ENCODE results near the gene ANKRD29.

ANKRD29 gene, protein sequence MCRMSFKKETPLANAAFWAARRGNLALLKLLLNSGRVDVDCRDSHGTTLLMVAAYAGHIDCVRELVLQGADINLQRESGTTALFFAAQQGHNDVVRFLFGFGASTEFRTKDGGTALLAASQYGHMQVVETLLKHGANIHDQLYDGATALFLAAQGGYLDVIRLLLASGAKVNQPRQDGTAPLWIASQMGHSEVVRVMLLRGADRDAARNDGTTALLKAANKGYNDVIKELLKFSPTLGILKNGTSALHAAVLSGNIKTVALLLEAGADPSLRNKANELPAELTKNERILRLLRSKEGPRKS

DNA sequence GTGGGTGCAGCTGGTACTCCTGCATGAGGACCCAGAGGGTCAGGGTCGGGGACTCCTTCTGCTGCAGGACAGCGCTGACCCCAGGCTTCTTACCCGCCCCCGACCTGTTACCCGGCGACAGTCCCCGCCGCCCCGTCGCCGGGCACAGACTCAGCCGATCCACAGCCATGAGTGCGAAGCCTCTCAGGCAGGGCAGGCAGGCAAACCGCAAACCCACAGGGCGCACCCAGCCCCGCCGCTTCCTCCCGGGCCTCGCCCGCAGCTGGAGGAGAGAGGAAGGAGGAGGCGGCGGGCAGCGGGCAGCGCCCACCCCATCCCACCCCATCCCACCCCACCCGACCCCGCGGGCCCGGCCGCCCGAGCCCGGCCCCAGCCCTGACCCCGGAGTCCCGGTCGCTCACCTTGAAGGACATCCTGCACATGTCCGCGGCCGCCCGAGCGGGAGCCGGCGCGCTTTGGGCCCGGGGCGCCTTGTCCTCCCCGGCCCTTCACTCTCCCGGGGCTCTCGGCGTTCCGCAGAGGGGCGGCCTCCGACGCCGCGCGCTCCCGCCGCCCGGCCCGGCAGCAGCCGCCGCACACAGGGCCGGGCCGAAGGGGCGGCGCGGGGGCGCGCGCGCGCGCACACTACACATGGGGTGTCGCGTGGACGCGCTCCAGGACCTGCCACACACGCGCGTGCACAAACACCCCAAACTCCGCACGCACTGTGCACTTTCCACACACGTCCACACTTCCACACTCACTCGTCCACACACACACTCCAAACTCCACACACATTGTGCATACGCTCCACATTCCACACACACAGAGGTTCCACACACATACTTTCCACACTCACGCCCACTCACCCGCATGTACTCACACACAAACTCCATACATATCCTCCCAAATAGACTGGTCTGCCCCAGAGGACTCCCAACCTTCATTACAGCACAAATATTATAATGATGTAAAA, at the start of gene ANKRD29:
ANKRD29 (minus strand) TSS at position 603 of the 955 bp plus-strand sequence; CDS start at position 422, 181 bp downstream.
- DNase-seq (ENCODE audit: low read depth, low spot score): no peak

DNA sequence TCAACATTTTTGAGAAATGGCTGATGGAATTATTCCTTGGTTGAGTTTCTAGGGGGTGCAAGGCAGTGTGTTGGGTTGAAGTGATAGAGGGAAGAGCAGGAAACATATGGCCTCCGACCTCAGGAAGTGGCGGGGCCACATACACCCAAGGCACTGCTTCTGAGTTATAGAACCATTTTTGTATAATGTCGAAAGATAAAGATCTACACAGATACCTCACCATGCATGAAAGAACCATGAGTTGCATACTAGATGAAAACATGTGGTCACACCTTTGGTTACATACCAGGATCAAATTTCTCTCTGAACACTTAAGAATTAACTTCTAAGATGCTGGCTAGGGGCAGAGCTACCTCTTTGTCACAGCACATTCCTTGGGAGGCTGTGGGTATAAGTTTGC, 49.7 kb upstream of the ANKRD29 start:
- no peak for DNase-seq (ENCODE audit: low read depth, low spot score)

GRCh38 chr18:23711426-23711825, 48.7 kb upstream of the ANKRD29 start:
- no peak for DNase-seq (ENCODE audit: low read depth, low spot score)

GRCh38 chr18:23710946-23711345, 48.2 kb upstream of the ANKRD29 start:
- no peak for DNase-seq (ENCODE audit: low read depth, low spot score)

- no peak for DNase-seq (ENCODE audit: low read depth, low spot score)
Observed at GRCh38 chr18:23710068-23710527, 47.4 kb upstream of the ANKRD29 start.

GRCh38 chr18:23706971-23707640, 44.4 kb upstream of the ANKRD29 start:
- DNase-seq (ENCODE audit: low read depth, low spot score): no peak

- DNase-seq (ENCODE audit: low read depth, low spot score): no peak
Observed at GRCh38 chr18:23704806-23705205, 42.1 kb upstream of the ANKRD29 start.

DNA sequence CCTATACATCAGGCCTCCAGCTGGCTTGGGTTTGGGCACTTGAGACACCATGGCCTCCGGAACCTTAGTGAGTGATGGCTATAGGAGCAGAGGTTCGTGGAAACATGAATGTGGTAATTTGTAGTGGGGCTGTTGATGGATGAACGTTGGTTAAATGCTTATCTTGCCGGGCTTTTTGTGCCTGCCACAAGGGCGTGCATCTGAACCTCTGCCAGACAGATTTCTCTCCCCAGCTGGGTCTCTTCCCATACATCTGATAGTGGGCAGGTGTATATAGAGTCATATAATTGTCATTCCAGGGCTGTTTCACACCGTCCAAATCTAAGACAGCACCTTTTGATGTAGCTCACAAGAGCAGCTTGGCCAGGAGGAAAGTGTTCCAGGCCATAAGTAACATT, 41.3 kb upstream of the ANKRD29 start:
- no peak for DNase-seq (ENCODE audit: low read depth, low spot score)

DNA sequence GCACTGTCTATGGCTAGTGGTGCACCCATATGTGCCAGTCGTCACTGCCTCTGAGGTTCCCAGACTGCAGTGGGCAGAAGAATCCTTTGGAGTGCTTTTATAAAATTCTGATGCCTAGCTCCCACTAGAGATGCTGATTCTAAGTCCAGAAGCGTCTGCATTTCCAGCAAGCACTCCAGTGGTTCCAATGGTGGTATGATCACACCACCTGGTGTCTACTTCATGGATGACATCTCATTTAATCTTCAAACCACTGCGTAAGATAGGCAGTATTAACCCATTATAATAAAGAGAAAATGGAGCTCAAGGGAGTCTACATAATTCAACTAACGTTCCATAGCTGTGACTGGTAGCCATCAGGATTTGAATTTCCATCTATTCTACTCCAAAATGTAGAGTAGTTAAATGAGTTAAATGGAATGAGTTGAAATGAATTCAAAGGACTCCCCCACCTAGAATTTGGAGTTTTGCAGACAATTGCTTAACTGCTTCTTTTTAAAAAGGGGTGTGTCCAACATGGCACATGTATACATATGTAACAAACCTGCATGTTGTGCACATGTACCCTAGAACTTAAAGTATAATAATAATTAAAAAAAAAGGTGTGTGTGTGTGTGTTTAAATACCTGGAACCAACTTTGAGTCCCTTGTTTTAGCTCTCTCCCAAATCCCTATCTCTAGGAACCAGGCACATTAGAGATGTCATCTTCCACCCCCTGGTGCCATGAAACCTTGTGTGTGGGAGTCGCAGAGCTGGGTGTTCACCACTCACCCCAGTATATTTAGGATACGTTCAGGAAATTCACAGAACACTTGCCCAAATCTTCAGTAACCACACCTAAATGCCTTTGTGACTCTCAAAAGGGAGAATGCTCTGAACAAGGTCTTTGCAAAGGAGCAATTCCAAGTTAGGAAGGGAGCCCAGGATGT, 40.6 kb upstream of the ANKRD29 start:
- peak; percentile 53 for DNase-seq (ENCODE audit: low read depth, low spot score)

DNA sequence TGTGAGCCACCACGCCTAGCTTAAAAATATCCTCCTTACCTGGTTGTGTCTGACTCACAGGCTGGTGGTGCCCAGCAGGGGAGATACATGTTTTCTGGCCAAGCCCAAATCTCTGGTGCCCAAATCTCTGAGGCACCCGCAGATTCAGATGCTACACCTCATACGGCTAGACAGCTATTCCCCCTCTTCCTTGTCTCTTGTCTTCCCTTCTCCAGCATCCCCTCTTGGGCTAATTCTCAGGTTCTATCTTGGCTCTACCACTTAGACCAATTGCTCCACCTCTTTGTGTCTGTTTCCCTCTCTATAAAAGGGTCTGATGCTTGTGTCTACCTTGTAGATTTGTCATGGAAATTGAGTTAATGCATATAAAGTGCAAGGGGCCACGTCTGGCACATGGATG, 39.9 kb upstream of the ANKRD29 start:
- no peak for DNase-seq (ENCODE audit: low read depth, low spot score)

- no peak for DNase-seq (ENCODE audit: low read depth, low spot score)
Observed at GRCh38 chr18:23701544-23702064, 38.9 kb upstream of the ANKRD29 start.

DNA sequence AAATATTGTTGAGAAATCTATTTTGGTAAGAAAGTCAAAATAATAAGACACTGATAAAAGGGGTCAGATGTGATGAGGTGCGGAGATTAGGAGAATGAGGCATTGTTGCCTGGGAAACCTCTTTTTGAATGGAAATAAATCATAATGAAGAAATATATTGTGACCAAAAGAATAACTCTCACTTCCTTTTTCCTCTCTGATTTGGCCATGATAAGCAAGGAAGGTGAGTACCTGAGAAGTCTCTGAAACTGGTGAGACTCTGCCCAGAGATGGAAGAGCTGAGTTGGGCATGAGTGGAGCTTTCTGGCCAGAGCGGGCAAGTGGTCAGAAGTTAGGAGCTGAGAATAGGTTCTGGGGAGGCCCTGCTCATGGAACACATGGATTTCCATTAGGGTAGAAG, 38.3 kb upstream of the ANKRD29 start:
- no peak for DNase-seq (ENCODE audit: low read depth, low spot score)

- no peak for DNase-seq (ENCODE audit: low read depth, low spot score)
Observed at GRCh38 chr18:23694637-23695430, 32.1 kb upstream of the ANKRD29 start.

DNA sequence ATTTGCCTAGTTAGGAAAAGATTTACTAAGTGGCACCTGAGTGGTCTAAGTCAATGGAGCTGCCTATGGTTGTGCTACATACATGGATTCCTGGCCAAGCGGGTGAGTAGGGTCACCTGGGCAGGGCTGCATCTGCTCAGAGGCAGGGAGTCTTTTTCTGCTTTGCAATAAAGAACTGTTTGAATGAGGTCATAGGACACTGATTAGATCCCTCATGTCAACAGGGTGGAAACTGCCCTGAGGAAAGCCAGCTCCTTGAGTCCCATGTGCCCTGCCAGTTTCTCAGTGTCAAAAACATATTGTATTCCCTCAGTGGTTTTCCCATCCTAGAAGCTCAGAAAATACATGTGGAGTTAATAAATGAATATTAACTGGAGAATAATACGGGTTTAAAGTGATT, 31.1 kb upstream of the ANKRD29 start:
- DNase-seq (ENCODE audit: low read depth, low spot score): no peak

DNA sequence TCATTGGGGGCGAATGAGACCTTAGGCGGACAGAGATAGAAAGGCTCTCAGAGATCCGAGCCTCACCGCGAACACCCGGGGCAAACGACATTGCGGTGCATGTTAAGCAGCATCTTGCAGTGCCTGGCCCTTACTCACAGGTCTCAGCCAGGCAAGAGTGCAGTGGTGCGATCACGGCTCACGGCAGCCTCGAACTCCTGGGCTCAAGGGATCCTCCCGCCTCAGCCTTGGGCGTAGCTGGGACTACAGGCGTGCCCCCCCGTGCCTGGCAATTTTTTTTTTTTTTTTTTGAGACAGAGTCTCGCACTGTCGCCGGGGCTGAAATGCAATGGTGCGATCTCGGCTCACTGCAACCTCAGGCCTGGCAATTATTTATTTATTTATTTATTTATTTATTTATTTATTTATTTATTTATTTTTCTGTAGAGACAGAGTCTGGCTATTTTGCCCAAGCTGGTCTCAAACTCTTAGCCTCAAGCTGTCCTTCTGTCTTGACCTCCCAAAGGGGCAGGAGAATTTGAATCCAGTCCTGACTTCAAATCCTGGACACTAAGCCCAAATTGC, 27.9 kb upstream of the ANKRD29 start:
- no peak for DNase-seq (ENCODE audit: low read depth, low spot score)

- DNase-seq (ENCODE audit: low read depth, low spot score): no peak
Observed at GRCh38 chr18:23689616-23690504, 27.1 kb upstream of the ANKRD29 start.

- DNase-seq (ENCODE audit: low read depth, low spot score): no peak
Observed at GRCh38 chr18:23689031-23689615, 26.4 kb upstream of the ANKRD29 start, which contains the start of gene LAMA3. Gene LAMA3, plus strand, starts transcription at chr18:23689453. Its CDS starts 231 bp downstream, at chr18:23689684.

GRCh38 chr18:23688528-23688927, 25.8 kb upstream of the ANKRD29 start:
- DNase-seq (ENCODE audit: low read depth, low spot score): no peak

Measured in brain pericyte (primary cell).